ENCODE results near the gene RUNX1.

GRCh38 chr21:35017256-35017655, 31.8 kb downstream of the RUNX1 start:
- TF ChIP-seq POLR2A (IDR thresholded peaks at IDR 0.05) (no peak), CTCF (IDR thresholded peaks at IDR 0.05) (no peak)
